NCI-H146 treated with DMSO at 0.1 percent for 48 hours (cell line): ENCODE results near the gene TPSB2.

Experiments
- DNase-seq: peaks from one replicate; lab custom pipeline; 2025; ENCODE audit not compliant: unreplicated experiment; lab: John Stamatoyannopoulos, UW

TPSB2 gene

DNA sequence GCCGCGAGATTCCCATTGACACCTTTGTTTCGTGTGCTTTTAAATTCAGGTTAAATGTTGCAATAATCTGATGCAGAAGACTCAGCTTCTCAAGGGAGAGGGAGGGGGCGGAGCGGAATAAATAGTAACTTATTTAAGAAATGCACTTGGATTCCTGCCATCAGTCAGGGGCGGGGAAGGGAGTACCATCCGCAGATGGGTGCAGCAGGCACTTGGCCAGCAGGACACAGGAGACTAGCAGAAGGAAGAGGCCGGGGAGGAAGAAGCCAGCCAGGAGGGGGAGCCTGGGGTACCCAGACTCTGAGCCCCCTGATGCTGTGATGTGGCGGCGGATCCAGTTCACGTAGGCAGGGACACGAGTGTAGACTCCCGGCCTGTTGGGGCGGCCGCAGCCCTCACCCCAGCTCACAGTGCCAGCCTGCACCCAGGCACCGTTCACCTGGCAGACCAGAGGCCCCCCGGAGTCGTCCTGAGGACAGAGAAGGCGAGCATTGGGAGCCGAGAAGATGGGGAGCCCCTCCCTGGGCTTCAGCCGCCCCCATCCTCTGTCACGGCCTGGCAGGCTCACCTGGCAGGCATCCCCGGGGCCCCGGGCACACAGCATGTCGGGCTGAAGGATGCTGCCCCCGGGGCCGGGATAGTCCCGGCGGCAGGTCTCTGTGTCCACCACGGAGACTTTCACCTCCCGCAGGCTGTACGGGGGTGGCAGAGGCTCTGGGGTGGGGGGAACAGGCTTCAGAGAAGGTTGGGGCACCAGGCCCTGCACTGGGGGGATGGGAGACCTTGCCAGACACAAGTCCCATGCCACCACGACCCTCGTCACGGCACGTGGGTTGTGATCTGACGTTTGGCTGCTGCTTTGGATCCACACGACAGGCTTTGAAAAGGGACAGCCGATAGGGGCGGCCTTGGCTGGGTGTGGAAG lies 8.1 kb downstream of the TPSB2 start:
- DNase-seq = no peak

DNA sequence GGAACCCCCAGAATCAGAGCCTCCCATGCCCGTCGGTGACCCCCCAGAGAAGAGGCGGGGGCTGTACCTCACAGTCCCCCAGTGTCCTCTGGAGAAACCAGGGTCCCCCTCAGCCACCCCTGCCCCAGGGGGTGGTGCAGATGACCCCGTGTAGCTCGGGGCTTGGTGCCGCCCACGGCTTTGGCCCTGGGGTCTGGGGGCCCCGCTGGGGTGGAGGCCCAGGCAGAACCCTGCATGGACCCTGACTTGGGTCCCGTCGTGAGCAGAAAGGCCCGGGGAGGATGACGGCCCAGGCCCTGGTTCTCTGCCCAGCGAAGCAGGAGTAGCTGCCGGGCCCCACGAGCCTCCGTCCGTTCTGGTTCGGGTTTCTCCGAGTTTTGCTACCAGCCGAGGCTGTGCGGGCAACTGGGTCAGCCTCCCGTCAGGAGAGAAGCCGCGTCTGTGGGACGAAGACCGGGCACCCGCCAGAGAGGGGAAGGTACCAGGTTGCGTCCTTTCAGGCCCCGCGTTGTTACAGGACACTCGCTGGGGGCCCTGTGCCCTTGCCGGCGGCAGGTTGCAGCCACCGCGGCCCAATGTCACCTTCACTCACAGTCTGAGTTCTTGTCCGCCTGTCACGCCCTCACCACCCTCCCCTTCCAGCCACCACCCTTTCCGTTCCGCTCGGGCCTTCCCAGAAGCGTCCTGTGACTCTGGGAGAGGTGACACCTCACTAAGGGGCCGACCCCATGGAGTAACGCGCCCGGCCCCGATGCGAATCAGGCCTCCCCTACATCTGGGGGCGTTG lies 8.9 kb downstream of the TPSB2 start:
- DNase-seq = no peak

GRCh38 chr16:1220098-1220728 lies 9.8 kb downstream of the TPSB2 start:
- DNase-seq = no peak

DNA sequence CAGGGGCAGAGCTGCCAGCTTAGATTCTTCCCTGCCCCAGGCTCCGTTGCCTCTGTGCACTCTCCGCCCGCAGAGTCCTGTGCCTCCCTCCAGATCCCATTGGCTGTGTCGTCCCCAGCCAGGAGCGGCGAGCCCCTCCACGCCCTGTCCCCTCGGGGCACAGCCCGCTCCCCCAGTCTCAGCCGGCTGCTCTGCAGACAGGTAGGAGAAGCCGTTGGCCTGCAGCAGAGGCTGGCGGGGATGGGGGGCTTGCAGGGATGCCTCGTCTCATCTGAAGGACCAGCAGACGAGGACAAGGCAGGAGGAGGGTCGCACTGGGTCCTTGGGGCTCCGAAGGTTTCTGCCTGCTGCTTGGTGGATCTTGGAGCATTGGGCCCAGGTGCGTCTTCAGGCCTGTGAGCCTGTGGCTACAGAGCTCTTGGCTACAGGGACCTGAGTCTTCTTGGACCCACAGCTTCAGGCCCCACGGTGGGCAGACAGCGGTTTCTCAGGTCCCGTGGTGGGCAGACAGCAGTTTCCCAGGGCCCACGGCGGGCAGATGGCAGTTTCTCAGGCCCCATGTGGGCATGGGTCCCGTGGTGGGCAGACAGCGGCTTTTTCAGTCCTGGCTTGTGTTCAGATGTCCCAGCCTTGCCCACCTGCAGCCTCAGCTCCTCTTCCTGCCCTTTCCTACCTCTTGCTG lies 10.9 kb downstream of the TPSB2 start:
- no peak for DNase-seq

GRCh38 chr16:1218061-1218929 lies 11.7 kb downstream of the TPSB2 start:
- DNase-seq = no peak

GRCh38 chr16:1217526-1217925 lies 12.5 kb downstream of the TPSB2 start:
- no peak for DNase-seq

GRCh38 chr16:1216681-1217400 lies 13.1 kb downstream of the TPSB2 start:
- no peak for DNase-seq

GRCh38 chr16:1216296-1216619 lies 13.7 kb downstream of the TPSB2 start:
- no peak for DNase-seq

GRCh38 chr16:1215574-1216295 lies 14.2 kb downstream of the TPSB2 start:
- no peak for DNase-seq

DNA sequence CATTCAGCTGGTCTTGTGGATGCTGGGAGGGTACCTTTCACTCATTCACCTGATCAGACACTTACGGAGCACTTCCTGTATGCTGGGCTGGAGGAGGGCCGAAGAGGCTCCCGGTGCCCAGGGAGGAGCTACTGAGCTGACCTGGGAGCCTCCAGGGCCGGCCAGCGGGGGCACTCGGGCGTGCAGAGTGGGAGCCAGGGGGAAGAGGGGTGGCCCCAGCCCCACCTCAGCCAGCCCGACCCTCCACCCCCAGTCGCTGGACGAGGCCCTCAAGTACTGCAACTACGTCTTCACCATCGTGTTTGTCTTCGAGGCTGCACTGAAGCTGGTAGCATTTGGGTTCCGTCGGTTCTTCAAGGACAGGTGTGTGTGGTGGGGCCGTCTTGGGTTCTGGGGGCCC lies 15.3 kb downstream of the TPSB2 start:
- no peak for DNase-seq

DNA sequence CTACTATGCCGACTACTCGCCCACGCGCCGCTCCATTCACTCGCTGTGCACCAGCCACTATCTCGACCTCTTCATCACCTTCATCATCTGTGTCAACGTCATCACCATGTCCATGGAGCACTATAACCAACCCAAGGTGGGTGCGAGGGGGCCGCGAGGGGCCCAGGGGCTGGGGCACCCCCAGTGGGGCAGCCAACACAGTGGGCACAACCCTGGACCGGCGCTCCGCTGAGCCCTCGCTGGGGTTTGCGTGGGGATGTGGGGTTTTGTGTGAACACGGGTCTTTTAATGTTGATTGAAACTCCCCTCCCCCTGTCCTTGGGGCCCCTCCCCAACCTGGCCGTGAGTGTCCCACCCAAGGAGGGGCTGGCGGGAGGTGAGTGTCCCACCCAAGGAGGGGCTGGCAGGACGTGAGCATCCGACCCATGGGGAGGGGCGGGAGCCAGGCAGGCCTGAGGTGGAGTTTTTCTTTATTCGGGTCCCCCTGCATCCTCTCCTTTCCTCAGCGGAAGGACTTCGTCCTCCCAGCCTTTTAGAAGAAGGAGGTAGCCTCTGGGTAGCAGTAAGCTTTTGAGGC lies 16.1 kb downstream of the TPSB2 start:
- DNase-seq = no peak

DNA sequence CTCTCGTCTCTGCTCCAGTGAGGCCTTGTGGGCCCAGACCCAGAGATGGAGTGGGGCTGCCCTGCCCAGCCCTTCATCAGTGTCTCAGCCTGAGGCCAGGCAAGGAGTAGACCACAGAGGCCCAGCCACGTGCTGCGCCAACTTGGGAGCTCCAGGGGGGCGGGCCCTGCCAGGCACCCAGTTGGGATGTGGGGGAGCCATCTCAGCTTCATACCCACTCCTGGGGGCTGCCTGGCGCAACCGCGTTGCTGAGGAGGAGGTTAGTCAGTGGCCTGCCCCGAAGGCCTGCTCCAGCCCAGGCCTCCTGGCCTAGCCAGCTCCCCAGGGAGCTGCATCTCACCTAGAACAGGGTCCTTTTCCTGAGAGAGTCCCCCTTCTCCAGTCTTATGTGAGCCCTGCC lies 16.8 kb downstream of the TPSB2 start:
- no peak for DNase-seq

DNA sequence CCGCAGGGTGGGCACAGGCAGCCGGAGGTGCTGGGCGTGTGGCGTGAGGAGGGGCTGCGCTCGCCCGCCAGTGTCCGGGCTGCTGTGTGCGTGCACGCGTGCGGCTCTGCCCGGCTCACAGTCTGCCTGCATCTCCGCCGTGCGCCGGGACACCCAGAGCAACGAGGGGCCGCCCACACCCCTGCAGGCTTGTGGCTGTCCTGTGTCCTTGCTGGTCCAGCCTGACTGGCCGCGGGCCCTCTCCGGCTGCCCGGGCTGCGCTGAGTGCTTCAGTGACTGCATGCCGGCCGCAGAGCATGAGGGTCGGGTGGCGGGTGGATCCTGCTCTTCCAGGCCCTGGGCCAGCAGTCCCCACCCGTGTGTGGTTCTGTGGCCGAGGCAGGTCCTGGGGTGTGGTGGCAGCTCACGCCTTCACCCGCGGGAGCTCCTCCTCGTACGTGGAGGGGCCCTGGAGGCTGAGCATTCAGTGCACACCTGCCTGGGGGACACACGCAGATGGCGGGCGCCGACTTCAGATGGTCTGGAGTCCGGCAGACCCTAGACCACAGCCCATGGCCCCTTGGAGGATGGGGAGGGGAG lies 17.3 kb downstream of the TPSB2 start:
- no peak for DNase-seq

DNA sequence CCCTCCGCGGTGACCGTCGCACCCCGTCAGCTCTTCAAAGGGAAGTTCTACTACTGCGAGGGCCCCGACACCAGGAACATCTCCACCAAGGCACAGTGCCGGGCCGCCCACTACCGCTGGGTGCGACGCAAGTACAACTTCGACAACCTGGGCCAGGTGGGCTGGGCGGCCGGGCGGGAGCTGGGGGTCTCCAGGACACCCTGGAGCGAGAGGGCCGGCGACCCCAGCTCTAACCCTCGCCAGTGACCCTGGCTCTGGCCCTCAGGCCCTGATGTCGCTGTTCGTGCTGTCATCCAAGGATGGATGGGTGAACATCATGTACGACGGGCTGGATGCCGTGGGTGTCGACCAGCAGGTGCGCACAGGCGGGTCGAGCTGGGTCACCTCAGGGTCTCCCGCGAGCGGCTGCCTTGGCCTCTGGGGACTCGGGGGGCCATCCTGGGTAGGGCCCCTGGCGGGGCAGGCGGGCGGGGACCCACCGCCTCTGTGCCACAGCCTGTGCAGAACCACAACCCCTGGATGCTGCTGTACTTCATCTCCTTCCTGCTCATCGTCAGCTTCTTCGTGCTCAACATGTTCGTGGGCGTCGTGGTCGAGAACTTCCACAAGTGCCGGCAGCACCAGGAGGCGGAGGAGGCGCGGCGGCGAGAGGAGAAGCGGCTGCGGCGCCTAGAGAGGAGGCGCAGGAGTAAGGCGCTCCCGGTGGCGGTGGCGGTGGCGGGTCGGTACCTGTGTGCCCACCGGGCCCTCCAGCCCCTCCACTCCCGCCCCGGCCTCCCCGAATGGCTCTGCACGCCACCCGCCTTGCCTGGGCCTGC lies 18.3 kb downstream of the TPSB2 start:
- DNase-seq = no peak

GRCh38 chr16:1210461-1210860 lies 19.5 kb downstream of the TPSB2 start:
- DNase-seq = no peak

GRCh38 chr16:1209081-1209480 lies 20.9 kb downstream of the TPSB2 start:
- no peak for DNase-seq

DNA sequence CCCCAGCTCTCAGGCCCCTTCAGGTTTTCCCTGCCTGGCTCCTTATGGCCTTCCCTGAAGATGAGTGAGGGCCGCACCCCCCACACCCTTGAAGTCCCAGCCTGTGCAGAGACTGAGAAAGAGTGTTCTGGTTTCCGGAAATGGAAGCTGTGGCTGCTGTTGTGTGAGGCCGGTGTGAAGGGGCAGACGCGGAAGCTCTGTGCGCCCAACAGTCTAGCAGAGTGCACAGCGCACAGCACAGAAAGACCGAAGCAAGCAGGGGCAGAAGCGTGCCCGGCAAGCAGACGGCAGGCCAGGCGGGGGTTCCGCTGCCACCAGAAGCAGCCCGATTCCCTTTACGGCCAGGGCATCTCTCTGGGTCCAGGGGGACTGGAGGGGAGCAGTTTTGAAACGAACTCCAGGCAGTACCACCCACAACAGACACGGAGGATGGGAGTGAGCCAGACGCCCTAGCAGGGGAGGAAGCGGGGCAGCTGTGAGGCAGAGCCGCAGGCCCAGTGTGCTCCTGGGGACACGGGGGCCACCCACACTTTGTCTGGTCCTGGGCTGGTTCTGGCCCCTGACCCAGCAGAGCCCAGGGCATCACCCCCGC lies 21.6 kb downstream of the TPSB2 start:
- no peak for DNase-seq
